H1 (cell line): ENCODE data around the gene DNA2.

Source experiments
- CEBPB ChIP-seq: IDR thresholded peaks from 2 replicates; pipeline ENCODE4 v1.6.1; 2012; ENCODE audit warnings: low read depth, low read length
- EZH2 ChIP-seq: fragments of 200-600 bp; sonication (generic); IDR thresholded peaks from 2 replicates; pipeline ENCODE4 v1.7.1; 2012; ENCODE audit warnings: low read depth, mild to moderate bottlenecking, moderate library complexity, low read length, inconsistent platforms; ENCODE audit not compliant: severe bottlenecking
- POLR2A ChIP-seq, 2 experiments: IDR thresholded peaks; 1 replicate in 1 of 2; 2 replicates in 1 of 2; pipeline ENCODE4 v1.6.1; 2011; ENCODE audit warnings: low read depth in 2 of 2, low read length in 2 of 2, mild to moderate bottlenecking in 2 of 2; ENCODE audit errors: control extremely low read depth in 1 of 2
- POLR2AphosphoS5 ChIP-seq: IDR thresholded peaks from 2 replicates; pipeline ENCODE4 v1.6.1; 2011; ENCODE audit warnings: low read depth, low read length
- RFX5 ChIP-seq: IDR thresholded peaks from 2 replicates; pipeline ENCODE4 v1.6.1; 2011; ENCODE audit warnings: low read depth, low read length, improper control_type of control experiment, borderline replicate concordance
- SIX5 ChIP-seq: IDR thresholded peaks from 2 replicates; pipeline ENCODE4 v1.6.1; 2011; ENCODE audit warnings: mild to moderate bottlenecking, low read depth, low read length
- SP1 ChIP-seq: IDR thresholded peaks from 2 replicates; pipeline ENCODE4 v1.6.1; 2011; ENCODE audit warnings: low read depth, low read length
- SP2 ChIP-seq: IDR thresholded peaks from 2 replicates; pipeline ENCODE4 v1.6.1; 2012; ENCODE audit warnings: mild to moderate bottlenecking, low read length, inconsistent platforms
- SRF ChIP-seq: IDR thresholded peaks from 2 replicates; pipeline ENCODE4 v1.6.1; 2011; ENCODE audit warnings: mild to moderate bottlenecking, low read depth, low read length, moderate library complexity
- TF ChIP-seq, protein P1 (sequence below), 3 experiments: IDR thresholded peaks; 1 replicate in 2 of 3; 2 replicates in 1 of 3; pipeline versions ENCODE4 v1.5.1 to v1.6.1; 2011; ENCODE audit warnings: low read length in 3 of 3, mild to moderate bottlenecking in 3 of 3, inconsistent platforms in 2 of 3, low read depth in 1 of 3, moderate library complexity in 1 of 3; ENCODE audit not compliant: insufficient read depth in 1 of 3; ENCODE audit errors: control extremely low read depth in 1 of 3
- TF ChIP-seq, protein P2 (sequence below): IDR thresholded peaks from 2 replicates; pipeline ENCODE4 v1.6.1; 2011; ENCODE audit warnings: low read depth, mild to moderate bottlenecking, low read length; ENCODE audit not compliant: insufficient read depth

GRCh38 chr10:68517188-68517587, 45.4 kb upstream of the DNA2 start:
- TF ChIP-seq, protein P1, sequence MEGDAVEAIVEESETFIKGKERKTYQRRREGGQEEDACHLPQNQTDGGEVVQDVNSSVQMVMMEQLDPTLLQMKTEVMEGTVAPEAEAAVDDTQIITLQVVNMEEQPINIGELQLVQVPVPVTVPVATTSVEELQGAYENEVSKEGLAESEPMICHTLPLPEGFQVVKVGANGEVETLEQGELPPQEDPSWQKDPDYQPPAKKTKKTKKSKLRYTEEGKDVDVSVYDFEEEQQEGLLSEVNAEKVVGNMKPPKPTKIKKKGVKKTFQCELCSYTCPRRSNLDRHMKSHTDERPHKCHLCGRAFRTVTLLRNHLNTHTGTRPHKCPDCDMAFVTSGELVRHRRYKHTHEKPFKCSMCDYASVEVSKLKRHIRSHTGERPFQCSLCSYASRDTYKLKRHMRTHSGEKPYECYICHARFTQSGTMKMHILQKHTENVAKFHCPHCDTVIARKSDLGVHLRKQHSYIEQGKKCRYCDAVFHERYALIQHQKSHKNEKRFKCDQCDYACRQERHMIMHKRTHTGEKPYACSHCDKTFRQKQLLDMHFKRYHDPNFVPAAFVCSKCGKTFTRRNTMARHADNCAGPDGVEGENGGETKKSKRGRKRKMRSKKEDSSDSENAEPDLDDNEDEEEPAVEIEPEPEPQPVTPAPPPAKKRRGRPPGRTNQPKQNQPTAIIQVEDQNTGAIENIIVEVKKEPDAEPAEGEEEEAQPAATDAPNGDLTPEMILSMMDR (IDR thresholded peaks at IDR 0.05; ENCODE audit: control extremely low read depth in 1 of 3, insufficient read depth in 1 of 3, low read depth in 1 of 3, low read length in 3 of 3), result no peak
- TF ChIP-seq SRF (no peak), SP1 (no peak), POLR2A (IDR thresholded peaks at IDR 0.05; ENCODE audit: control extremely low read depth in 1 of 2, low read depth in 2 of 2, low read length in 2 of 2) (no peak), EZH2 (no peak), SP2 (no peak), SIX5 (no peak), RFX5 (no peak), CEBPB (no peak), POLR2AphosphoS5 (no peak)
- TF ChIP-seq, protein P2, sequence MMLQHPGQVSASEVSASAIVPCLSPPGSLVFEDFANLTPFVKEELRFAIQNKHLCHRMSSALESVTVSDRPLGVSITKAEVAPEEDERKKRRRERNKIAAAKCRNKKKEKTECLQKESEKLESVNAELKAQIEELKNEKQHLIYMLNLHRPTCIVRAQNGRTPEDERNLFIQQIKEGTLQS, result no peak
